Astrocyte of the cerebellum (primary cell): Measurements from ENCODE around the gene NPRL2.

Source experiments
- DNase-seq: peaks from one replicate; pipeline ENCODE4 v3.0.0-alpha.2; 2011; ENCODE audit warnings: low read depth
- H3K4me3 ChIP-seq: 2 replicates; pipeline ENCODE4 v1.5.1; 2011; ENCODE audit warnings: mild to moderate bottlenecking, low read depth, low read length, moderate library complexity
- in situ Hi-C: cut with HindIII; loops from 2 replicates; pipeline ENCODE4 v1.10.0; 2017; ENCODE audit warnings: low sequenced_read_pairs
- TF ChIP-seq, protein P1 (sequence below): IDR thresholded peaks from 2 replicates; pipeline ENCODE4 v1.5.1; 2012; ENCODE audit warnings: low read length, low read depth, moderate library complexity, mild to moderate bottlenecking; ENCODE audit errors: missing control alignments

The NPRL2 gene

DNA sequence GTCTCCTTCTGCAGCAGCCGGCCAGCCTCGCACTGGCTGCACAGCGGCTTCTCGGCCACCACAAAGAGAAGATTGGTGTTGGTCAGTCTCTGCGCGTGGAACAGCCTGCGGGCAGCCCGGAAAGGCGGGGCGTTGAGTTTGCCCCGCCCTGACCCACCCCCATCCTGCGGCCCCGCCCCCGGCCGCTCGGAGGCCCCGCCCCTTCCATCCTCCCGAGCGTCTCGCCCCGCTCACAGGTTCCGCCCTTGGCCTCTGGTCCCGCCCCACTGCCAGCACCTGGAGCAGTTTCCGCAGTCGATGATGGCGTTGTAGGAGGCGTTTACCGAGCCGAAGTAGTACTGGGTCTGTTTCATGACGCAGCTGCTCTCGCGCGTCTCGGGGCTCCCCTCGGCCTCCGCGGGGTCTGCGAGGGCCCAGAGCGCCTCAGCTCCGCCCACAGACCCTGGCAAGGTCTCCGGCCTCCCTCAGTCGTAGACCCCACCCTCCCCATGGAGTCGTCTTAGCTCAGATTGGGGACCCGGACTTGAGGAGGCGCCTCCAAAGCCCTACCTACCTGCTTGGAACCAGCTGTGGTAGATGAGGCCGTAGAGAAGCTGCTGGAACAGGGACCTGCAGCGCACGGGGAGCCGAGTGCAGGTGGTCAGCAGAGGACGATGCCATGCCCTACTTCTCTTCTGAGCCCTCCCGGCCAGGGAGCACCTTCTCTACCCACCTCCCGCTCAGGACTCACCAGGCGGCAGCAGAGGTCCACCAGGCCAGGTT lies 14.7 kb upstream of the NPRL2 start:
- TF ChIP-seq, protein P1, sequence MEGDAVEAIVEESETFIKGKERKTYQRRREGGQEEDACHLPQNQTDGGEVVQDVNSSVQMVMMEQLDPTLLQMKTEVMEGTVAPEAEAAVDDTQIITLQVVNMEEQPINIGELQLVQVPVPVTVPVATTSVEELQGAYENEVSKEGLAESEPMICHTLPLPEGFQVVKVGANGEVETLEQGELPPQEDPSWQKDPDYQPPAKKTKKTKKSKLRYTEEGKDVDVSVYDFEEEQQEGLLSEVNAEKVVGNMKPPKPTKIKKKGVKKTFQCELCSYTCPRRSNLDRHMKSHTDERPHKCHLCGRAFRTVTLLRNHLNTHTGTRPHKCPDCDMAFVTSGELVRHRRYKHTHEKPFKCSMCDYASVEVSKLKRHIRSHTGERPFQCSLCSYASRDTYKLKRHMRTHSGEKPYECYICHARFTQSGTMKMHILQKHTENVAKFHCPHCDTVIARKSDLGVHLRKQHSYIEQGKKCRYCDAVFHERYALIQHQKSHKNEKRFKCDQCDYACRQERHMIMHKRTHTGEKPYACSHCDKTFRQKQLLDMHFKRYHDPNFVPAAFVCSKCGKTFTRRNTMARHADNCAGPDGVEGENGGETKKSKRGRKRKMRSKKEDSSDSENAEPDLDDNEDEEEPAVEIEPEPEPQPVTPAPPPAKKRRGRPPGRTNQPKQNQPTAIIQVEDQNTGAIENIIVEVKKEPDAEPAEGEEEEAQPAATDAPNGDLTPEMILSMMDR: no peak
- in situ Hi-C loops: no loop called here
- H3K4me3 ChIP-seq: peak overlapping the region; percentile 41
- DNase-seq: no peak

DNA sequence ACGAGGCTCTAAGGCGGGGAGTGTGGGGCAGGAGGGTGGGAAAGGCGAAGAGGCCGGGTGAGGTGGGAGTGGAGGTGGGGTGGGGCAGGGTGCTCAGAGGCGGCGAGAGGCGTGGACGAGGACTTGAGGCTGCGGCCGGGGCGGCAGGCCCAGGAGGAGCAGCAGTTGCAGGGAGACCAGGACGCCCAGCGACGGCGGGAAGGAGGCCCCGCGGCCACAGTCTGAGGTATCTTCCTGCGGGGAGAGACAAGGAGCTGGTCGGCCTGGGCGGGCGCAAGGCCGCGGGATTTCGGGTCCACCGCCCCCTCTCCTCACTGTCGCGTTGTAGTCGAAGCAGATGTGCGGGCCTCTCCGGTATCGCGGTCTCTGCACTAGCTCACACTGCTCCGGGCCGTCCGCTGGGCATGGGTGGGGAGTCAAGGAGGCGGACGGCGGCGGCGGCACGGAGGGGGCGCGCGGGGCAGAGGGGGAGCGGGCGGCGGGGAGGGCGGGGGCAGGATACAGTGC lies 14.1 kb upstream of the NPRL2 start:
- in situ Hi-C loops: no loop called here
- TF ChIP-seq, protein P1: no peak
- H3K4me3 ChIP-seq: peak overlapping the region; percentile 41
- no peak for DNase-seq

DNA sequence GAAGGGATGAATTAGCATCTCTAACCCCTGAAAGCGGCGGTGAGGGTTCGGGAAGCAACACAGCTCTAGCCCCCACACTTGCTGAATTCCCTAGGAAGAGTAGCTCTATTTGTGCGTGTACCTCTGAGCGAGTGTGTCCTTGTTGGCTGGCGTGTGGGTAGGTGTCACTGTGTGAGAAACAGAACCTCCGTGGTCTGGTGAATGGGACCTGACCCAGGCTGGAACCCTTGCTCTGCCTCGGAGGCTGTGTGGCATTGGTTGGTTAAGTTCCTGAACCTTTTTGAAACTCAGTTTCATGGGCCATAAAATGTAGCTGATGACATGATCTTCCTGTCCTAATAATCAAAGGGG lies 9.2 kb upstream of the NPRL2 start:
- TF ChIP-seq, protein P1: no peak
- in situ Hi-C loops: no loop called here
- no peak for DNase-seq
- H3K4me3 ChIP-seq: peak overlapping the region; percentile 90

DNA sequence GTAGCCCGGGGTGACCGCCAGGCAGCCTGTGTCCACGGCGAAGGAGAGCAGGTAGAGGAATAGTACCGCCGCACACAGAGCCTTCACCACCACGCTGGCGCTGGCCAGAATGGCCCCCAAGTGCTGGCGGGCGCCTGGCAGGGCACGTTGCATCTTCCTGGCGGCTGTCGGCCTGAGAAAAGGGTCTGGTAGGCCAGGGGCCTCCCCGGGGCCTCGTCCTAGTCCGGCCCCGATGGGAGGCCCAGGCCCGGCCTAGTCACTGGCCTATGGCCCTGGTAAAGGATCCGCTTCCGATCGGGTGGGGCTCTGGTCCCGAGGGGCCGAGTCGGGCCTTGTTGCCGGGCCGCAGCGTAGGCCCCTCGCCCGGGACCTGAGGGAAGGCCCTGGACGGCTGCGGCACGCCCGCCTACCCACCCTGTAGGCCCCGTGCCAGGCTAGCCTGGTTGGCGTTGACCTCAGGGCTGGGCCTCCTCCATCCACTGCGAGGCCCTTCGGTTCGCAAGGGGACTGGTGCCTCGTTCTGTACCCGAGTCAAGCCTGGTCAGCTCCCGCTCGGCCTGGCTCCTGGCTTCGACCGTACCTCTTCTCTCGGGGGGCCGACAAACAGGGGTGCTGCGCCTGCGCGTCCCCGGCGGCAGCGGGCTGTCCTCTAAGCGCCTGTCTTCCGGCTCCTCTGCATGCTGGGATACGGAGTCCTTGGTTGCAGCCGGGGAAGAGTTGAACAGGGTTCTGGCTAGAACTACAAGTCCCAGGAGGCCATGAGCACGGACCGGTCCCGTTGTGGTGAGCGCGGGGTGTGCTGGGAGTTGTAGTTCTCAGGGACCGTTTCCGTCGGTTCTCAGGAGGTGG lies 8.6 kb upstream of the NPRL2 start, which contains the start of gene TMEM115:
Gene TMEM115 (minus strand): TSS at position 611 of the 849 bp plus-strand sequence. CDS start 458 bp downstream, at position 153.
- TF ChIP-seq, protein P1: no peak
- DNase-seq: peak; percentile 97
- peak within 1 kb of the TSS; percentile 90 for H3K4me3 ChIP-seq
- in situ Hi-C loops: no loop called here

DNA sequence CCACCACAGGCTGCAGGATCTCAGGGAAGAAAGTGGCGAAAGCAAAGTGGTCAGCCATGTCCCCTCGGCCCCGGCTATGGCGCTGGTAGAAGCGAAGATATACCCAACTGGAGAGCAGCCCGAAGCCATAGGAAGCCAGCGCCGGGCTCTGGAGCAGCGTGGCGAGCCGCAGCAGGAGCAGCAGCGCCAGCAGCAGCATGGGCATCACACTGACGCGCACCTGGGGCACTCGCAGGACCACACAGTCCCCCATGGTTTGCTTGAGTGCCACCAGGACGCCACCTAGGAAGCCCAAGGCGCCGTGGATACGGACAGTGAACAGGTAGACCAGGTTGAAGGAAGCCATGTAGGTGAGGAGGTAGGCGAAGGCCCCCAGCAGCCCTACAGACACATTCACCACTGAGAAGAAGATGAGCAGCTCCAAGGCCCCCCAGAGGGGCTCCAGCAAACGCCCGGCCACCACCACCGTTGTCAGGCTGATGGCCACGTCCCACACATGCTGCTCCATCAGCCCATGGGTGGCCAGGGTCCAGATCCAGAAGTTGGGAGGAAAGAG lies 7.9 kb upstream of the NPRL2 start:
- in situ Hi-C loops: no loop called here
- peak overlapping the region; percentile 90 for H3K4me3 ChIP-seq
- TF ChIP-seq, protein P1: no peak
- no peak for DNase-seq

DNA sequence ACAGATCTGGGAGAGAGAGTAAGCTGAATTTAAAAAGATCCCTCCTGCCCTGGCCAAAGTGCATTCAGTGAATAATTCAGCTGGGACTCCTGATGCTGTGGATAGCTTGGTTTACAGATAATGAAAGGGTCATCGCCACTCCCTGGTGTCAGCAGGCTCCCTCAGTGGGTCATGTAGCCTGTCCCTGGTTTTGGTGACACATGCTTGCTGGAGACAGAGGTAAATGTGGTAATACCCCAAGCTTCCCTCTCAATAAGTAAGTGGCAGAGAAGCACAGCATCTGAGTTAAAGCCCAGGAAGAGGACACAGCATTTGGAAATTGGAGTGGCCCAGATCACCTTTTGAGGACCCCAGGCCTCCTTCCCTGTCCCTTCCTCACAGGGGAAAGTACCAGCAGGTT lies 6.9 kb upstream of the NPRL2 start:
- TF ChIP-seq, protein P1: no peak
- in situ Hi-C loops: no loop called here

More for the DNA sequence above, 6.9 kb upstream of the NPRL2 start:
- peak overlapping the region; percentile 90 for H3K4me3 ChIP-seq
- no peak for DNase-seq
